Vagina (tissue), 2 donors: ENCODE results near the gene PTK7.

Source experiments
- POLR2A ChIP-seq, 2 donors: fragments of 450-650 bp; IDR thresholded peaks; one replicate each; pipeline ENCODE4 v1.6.1; 2017; ENCODE audit warnings: antibody characterized with exemption in 2 of 2, mild to moderate bottlenecking in 2 of 2, moderate library complexity in 2 of 2
- POLR2AphosphoS5 ChIP-seq, 2 donors: sonication (generic); formaldehyde crosslinking; IDR thresholded peaks; one replicate each; pipeline ENCODE4 v1.9.0; 2017; ENCODE audit warnings: antibody characterized with exemption in 2 of 2, mild to moderate bottlenecking in 2 of 2, low read depth in 1 of 2; ENCODE audit not compliant: insufficient read depth in 1 of 2

DNA sequence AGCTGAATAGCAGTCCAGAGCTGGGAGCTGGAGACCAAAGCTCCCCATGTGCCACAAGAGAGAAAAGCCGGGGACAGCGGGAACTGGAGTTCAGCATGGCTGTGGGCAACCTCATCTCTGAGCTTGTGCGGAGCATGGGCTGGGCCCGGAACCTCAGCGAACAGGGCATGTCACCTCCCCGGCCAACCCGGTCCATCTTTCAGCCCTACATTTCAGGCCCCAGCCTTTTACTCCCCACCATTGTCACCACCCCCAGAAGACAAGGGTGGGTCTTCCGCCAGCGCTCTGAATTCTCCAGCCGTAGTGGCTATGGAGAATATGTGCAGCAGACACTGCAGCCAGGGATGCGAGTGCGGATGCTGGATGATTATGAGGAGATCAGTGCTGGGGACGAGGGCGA is 109.9 kb downstream of the PTK7 start:
- TF ChIP-seq POLR2A (IDR thresholded peaks at IDR 0.05), result no peak
- no peak for TF ChIP-seq POLR2AphosphoS5 (IDR thresholded peaks at IDR 0.05; ENCODE audit: insufficient read depth in 1 of 2, low read depth in 1 of 2)
